Right ventricle myocardium inferior (tissue), 1 donor: ENCODE results near the gene SCGB3A2. TPM values are rescaled to one million over a fixed set of nuclear protein-coding genes. Genes with fewer than 3 reads are reported as not detected.
"Not testable (repeated sequence)": the region's sequence is repeated elsewhere in the genome, so short reads cannot be mapped to it uniquely, and the experiment has no call there.

Experiments used
- ATAC-seq: fragments of 200-7000 bp; cut with Tn5 transposase; one replicate; pipeline ENCODE4 v1.9.1; 2020; ENCODE audit warnings: mild to moderate bottlenecking, moderate library complexity
- DNase-seq: peaks from one replicate; pipeline ENCODE4 v3.0.0; 2021; ENCODE audit errors: missing footprints
- intact Hi-C: fragments of 100-400 bp; cut with DNase I; formaldehyde crosslinking; loops from one replicate; pipeline ENCODE4 v1.11.0; 2022
- total RNA-seq: library from RNA; stranded (reverse); fragmentation: NEBNext Ultra II Directional; extraction: Animal tissue kit (Norgen Biotek cat#: 25700); gene quantifications from one replicate; pipeline ENCODE4 v1.2.1, GENCODE V29; 2021
- donor health status: DM: no; HTN: yes; CAD: no; lungs with severe emphysema.

SCGB3A2 gene
- total RNA-seq, 1 donor from 2014 or later, result not detected

DNA sequence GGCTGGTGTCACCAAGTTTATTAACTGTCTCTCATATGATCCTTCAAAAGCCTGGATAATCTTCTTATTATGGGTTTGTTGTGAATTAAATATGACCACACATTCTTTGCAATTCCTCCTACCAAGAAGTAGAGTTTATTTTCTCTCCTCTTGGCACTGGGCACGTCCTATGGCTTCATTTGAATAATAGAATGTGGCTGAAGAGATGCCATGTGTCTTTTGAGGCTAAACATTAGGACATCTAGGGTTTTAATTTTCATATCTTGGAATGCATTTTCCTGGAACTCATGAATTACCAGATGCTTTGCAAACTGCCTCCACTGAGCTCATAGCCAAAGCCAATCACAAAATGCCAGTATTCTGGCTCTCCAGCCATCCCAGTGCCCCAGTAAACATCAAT, 19.9 kb upstream of the SCGB3A2 start:
- intact Hi-C loops, result loop anchor here (10.0 kb wide), 1 partner anchor 246 kb away; no protein-coding TSS in a partner anchor
- DNase-seq (no peak), ATAC-seq (no peak)

DNA sequence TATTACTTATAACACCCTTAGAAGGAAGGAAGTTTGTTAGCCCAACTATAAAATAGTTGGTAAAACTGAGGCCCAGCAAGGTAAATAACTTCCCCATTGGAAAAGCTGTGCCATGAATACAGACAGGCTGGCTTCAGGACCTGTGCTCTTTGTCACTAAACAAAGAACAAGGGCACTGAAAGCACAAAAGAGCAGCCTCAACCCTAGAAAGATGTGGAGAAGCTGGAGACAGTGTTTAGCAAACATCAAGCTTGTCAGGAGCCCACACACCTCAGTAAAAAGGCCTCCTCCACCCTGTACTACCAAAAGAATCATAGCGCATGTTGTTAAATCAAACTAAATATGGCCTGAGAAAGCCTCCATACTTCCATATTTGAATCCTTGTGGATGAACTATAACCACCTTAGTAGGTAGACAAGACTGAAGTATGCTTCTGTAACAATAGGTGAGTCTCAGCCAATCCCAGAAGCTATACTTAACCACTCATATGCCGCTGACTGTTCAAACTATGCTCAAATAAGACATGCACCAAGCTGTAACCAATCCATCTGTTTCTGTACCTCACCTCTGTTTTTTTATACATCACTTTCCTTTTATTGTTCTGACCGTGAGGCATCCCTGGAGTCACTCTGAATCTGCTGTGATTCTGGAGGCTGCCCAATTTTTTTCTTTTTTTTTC, 18.4 kb upstream of the SCGB3A2 start:
- DNase-seq (no peak), ATAC-seq (no peak)
- intact Hi-C loops, result loop anchor here (10.0 kb wide), 1 partner anchor 245 kb away; no protein-coding TSS in a partner anchor

DNA sequence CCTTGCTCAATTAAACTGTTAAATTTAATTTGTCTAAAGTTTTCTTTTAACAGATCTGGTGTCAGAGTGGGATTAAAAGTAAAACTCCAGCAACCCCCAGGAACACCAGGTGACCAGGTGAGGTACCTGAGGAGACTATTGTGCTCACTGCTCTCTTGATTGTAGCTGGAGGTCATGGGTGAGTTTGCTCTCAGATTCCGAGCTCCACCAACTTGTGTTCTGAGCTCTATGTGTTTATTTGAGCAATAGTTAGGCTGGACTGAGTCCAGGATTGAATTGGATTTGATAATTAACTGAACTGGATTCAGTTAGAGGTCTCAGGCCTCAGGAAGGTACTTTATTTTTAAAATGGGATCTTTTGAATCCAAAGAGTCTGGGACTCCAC, 17.9 kb upstream of the SCGB3A2 start:
- intact Hi-C loops, result no loop called here
- DNase-seq (no peak), ATAC-seq (no peak)

DNA sequence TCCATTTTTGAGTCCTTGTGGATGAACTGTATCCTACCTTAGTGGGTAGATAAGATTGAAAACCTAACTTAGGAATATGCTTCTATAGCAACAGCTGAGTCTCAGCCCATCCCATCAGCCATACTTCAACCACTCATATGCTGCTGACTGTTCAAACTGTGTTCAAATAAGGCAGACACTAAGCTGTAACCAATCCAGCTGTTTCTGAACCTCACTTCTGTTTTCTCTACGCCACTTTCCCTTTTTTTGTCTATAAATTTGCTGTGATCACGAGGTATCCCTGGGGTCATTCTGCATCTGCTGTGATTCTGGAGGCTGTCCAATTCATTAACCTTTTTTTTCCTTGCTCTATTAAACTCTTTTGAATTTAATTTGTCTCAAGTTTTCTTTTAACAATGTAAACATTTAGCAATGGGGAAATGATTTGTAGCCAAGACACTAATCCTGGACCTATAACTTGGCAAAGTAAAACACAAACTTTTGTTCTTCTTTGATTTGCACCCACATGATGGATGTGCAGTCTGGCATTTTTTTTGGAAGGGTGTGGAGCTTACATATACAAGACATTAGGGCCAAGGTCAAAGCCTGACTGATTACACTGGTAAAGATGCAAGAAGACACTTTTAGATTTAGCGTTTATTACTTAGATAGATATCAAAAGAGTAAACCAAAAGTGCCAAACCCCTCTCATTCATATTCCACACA, 14.9 kb upstream of the SCGB3A2 start:
- intact Hi-C loops, result no loop called here
- no peak for DNase-seq
- no peak for ATAC-seq

DNA sequence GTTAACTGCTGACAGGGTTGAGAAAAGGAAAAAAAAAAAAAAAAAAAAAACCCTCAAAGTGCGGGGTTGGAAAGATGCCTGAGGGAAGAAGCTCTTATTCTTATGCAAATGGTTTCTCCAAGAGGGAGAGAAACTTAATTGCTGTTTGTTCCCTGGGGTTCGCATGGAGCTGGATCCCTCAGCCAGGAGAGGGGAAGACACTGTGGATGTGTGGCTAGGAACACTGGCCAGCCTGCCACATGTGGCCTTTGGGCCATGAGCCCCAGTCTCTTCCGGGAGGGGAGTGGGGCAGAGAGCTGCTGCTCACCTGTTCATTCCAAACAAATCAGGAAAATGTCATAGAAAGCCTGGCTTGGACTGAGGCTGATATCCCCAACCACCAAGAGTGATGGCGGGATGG, 9.4 kb upstream of the SCGB3A2 start:
- intact Hi-C loops, result no loop called here
- no peak for ATAC-seq
- no peak for DNase-seq

DNA sequence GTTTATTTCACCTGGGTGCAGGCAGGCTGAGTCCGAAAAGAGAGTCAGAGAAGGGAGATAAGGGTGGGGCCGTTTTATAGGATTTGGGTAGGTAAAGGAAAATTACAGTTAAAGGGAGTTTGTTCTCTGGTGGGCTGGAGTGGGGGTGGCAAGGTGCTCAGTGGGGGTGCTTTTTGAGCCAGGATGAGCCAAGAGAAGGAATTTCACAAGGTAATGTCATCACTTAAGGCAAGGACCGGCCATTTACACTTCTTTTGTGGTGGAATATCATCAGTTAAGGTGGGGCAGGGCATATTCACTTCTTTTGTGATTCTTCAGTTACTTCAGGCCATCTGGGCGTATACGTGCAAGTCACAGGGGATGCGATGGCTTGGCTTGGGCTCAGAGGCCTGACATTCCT, 8.6 kb upstream of the SCGB3A2 start:
- ATAC-seq, DNase-seq, intact Hi-C loops: not testable (repeated sequence)

DNA sequence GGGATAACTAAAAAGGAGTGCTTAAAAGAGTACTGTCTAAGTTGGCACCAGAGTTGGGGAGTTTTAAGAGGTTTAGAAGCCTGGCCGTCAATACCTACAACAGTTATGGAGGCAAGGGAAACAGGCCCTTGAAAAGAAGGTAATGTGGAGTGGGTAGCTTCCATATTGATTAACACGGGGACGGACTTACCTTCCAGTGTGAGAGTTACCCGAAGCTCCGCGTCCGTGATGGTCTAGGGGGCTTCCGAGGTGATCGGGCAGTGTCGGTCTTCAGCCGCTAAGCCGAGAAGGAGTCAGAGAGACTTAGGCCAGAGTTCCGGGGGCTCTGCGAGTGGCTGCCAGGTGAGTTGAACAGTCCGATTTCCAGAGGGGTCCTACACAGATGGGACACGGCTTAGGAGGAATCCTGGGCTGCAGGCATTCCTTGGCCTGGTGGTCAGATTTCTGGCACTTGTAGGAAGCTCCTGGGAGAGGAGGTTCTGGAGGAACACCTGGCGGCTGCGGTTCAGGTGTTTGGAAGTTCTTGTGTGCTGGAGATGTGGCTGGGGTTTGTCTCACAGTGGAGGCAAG, 6.4 kb upstream of the SCGB3A2 start:
- intact Hi-C loops, DNase-seq, ATAC-seq: not testable (repeated sequence)

DNA sequence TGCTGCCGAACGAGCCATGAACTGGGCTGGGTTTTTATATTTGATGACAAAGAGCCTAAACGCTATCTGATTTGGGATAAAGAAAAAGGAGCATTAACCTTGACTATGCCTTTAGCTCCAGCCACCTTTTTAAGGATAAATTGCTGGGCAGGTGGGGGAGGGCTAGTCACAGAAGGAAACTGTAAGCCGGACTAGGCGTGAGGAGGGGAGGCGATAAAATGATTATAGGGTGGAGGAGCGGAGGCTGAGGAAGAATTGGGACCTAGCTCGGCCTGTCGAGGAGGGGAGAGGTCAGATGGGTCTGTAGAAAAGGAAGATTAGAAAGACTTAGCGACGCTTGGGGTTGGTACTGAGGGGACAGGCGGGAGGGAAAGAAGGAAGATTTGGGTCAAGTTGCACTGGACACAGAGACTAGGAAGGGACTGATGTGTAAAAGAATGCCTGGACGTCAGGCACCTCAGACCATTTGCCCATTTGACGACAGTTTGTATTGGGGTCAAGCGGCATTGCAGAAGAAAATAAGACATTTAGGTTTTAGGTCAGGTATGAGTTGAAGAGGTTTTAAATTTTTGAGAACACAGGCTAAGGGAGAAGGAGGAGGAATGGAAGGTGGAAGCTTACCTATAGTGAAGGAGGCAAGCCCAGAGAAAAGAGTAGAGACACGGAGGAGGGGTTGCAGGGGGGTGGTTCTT, 5.6 kb upstream of the SCGB3A2 start:
- intact Hi-C loops, ATAC-seq, DNase-seq: not testable (repeated sequence)

DNA sequence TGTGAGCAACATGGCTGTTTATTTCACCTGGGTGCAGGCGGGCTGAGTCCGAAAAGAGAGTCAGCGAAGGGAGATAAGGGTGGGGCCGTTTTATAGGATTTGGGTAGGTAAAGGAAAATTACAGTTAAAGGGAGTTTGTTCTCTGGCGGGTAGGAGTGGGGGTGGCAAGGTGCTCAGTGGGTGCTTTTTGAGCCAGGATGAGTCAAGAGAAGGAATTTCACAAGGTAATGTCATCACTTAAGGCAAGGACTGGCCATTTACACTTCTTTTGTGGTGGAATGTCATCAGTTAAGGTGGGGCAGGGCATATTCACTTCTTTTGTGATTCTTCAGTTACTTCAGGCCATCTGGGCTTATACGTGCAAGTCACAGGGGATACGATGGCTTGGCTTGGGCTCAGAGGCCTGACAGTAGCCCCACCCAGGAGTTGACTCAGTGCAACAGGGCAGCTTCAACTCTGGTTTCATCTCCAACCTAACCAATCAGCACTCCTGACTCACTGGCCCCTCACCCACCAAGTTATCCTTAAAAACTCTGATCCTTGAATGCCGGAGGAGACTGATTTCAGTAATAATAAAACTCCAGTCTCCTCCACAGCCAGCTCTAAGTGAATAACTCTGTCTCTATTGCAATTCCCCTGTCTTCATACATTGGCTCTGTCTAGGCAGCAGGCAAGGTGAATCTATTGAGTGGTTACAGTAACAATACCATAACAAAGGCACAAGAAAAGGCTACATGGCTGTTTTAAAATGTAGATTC, 4.2 kb upstream of the SCGB3A2 start:
- ATAC-seq, DNase-seq, intact Hi-C loops: not testable (repeated sequence)

DNA sequence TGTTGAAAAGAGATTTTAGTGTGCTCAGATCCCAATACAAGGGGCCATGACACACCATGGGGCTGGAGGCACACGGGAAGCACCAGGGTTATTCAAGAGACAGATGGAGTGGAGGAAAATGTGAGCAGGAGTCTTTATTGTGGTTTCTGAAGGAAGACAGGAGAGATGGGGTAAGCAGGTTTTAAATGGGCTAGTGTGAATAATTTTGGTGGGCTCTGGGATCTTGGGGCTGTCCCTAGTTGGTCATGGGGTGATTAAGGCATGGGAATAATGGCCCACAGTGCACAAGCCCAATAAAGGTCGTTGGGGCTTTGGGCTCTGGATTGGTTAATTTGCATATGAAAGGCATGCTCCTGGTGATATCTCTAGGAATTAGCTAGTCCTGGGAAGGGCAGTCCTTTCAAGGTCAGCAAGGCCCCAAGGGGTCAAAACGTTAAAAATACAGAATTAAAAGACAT, 3.6 kb upstream of the SCGB3A2 start:
- intact Hi-C loops, result no loop called here
- no peak for ATAC-seq

DNA sequence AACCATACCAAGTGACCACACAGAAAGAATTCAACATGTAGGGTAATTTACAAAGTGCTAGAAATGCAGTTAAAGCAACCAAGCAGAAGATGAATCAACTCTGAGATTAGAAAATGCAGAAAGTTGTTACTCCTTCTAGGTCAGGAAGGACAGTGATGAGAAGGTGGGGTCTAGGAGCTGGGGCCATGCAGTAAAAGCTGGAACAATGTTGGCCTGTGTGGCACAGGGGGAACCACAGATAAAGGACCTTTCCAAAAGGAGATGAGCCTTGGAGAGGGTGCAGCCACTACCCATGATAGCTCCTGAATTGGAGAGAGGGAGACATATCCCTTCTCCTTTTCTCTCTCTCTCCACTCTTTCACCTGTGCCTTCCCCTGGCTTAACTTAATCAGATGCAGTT, 2.4 kb upstream of the SCGB3A2 start:
- no peak for ATAC-seq
- intact Hi-C loops, result no loop called here
- no peak for DNase-seq

More for the DNA sequence above, 3.6 kb upstream of the SCGB3A2 start:
- DNase-seq, result no peak

DNA sequence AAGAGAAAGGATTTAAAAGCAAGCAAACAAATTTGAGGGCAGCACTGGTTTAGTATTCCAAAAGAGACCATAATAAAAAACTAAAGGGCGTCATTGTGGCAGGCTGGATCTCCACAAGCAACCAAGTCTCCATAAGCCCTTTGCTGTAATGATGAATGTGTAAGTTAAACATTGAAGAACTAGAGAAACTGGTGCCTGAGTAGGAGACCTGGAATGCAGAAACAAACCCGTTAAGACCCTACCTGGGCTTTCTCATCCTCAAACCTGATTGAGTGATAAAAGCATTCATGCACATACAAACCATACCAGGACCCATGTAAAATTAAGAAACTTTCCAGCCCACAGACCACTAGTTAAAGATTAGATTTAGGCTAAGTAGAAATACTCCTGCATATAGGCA, 1.9 kb upstream of the SCGB3A2 start:
- intact Hi-C loops, result no loop called here
- DNase-seq, result no peak
- no peak for ATAC-seq

DNA sequence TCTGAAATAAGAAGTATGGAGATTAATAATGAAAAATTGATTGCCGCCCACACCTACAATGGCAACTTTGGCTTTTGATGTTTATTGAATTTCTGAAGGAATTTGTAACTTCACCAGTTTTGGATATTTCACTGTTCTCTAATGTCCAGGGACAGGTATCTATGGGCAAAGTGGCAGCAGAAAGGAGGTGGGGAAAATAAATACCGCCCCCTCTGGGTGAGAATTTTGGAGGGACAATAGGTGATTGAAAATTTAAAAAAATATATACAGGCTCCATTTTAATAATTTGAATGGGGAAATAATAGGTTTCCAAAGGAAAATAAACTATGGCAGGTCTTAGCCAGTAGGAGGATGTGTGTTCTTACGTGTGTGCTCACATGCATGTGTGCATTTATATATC, 1.3 kb downstream of the SCGB3A2 start:
- DNase-seq (no peak), ATAC-seq (no peak)
- intact Hi-C loops, result no loop called here

DNA sequence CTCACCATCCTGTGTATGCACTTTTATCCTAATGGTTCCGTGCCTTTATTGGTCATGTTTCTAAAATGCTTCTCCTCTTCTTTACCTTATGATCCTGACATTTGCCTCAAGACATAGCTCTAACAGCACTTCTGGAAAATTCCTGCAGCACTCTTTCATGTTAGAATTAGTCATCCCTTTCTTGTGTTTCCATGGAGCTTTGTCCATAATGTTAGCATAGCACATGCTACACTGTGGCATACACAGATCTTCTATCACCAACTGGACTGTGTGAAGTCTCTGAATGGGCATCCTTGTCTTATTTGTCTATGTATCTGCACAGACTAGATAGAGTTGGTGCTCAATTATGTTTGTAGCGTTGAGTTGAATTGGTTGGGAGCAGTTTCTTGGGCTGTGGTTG, 2.0 kb downstream of the SCGB3A2 start:
- ATAC-seq (no peak), DNase-seq (no peak)
- intact Hi-C loops, result no loop called here

DNA sequence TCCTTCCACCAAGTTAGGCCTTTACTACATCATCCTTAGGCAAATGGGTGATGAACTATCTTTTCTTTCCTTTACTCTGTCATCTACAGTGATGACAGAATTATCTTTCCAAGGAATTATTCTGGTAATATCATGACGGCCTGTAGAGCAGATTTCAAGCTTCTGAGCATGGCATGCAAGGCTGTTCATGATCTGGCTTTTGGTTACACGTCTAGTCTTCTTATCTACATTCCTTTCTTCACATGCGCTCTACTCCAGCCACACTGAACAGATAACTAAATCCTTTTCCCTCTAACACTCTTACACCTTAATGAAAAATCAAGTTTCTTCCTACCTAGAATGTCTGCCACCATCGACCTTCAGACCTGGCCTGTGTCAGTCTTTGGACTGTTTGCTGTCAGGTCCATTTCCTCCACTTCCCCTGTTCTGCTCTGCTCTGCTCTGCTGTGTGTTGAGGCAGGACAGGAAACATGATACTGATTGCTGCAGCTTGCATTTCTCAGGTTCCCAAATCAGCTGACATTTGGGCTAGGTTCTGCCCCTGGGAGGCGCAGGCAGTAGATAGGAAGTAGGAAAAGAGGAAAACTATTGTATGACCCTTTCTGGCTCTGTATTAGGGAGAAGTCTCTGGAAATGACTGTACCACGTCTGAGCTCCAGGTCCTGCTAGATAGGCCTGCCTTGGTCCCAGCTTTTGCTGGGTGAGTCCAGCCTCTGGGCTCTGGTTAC, 4.2 kb downstream of the SCGB3A2 start:
- no peak for ATAC-seq
- intact Hi-C loops, result no loop called here

DNA sequence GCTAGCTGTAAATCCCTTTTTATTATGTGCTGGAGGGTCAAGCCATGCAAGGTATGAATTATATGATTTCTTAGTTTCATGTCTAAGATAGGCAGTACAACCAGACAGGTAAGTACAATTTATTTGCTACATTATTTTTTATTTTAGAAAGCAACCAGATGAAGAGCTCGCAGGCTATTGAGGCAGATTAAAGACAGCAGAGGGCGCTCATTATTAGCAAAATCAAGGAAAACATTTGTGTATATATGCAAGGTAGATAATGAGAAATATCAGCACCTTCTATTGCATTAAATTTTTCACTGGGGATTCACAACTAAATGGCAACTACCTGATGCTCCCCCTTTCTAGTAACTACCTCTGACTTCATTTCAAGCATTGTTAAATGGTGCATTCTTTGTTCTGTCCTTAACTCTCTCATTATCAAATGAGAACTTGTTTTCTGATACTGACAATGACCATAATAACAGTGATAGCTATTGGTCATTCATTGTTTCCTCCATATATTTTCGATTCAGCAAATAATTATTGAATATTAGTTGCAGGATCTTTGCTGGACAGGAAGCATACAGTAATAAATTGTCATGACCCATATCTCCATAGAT, 8.6 kb downstream of the SCGB3A2 start:
- DNase-seq (no peak), ATAC-seq (no peak)
- intact Hi-C loops, result loop anchor here (1.0 kb wide), 1 partner anchor 48 kb away; no protein-coding TSS in a partner anchor

More for the DNA sequence above, 4.2 kb downstream of the SCGB3A2 start:
- DNase-seq, result no peak

DNA sequence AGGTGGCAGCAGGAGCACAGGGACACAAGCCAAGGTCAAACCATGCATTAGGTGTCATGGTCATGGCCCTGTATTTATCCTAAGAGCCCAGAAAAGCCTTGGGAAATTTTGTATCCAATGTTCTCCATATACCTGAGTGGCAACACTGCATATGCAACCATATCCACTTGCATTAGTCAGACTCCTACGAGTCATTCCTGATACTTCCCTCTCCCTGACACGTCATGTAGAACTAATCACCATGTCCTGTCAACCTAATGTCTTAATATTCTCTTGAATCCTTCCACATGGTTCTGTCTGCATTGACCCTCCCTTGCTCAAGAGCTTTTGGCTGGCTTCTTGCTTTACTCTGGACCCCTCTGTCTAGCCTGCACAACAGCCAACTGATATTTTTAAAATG, 9.4 kb downstream of the SCGB3A2 start:
- DNase-seq (no peak), ATAC-seq (no peak)
- intact Hi-C loops, result loop anchor here (1.0 kb wide), 1 partner anchor 47 kb away; no protein-coding TSS in a partner anchor
